ENCODE measurements around the gene MAPK11.

- TF ChIP-seq POLR2A (IDR thresholded peaks at IDR 0.05) (no peak), CTCF (IDR thresholded peaks at IDR 0.05) (no peak)
Measured at GRCh38 chr22:50310031-50310722, 40.0 kb upstream of the MAPK11 start.

Measured in lower leg skin (tissue), 3 donors.